Nucleus accumbens (tissue), 56 donors: ENCODE results near the gene FGF12.
A peak's percentile ranks its signal among the peaks of the same experiment; 100 is the strongest.

Experiments used
- DNase-seq, 56 donors: peaks; one replicate each; lab custom pipeline; 2025; lab: John Stamatoyannopoulos, UW

Gene FGF12

DNA sequence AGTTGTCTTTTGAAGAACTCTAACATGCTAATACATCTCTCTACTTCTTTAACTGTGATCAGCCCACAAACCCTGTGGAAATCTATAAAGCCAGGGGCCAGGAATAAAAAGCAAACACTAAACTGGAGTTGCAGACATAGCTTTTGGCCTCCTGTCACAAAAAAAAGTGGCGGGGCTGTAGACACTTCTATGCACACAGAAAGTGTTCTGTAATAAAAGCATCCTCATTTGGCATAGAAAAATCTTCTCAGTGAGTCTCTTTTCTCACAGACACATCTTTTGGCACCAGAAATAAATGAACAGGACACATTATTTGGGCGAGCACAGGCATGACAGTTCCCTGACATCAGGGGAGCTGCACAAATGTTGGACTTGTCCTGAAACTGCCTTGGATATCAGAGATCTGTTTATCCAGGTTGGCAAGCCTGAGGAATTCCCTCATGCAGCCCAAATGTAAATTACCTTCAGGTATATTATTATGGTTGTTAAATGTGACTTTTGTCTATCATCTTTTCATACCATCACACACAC is 355.4 kb downstream of the FGF12 start:
- DNase-seq, result no peak

DNA sequence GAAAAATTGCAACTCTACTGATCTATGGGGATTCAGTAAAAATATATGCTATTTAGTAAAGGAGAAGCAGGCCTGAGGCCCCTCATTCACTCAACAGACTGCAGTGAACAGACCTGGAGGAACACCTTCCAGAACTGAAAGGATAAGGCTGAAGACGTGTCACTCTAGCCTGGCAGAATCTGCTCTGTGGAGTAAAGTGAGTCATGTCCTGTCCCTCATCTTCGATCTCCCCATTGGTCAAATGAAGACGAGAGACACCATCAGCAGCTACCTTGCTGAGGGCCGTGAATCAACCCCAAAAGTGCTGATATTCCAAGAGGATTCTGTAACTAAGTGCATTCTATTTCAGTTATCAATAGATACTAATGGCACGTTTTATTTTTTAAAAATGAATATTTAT is 359.7 kb downstream of the FGF12 start:
- DNase-seq, result no peak

DNA sequence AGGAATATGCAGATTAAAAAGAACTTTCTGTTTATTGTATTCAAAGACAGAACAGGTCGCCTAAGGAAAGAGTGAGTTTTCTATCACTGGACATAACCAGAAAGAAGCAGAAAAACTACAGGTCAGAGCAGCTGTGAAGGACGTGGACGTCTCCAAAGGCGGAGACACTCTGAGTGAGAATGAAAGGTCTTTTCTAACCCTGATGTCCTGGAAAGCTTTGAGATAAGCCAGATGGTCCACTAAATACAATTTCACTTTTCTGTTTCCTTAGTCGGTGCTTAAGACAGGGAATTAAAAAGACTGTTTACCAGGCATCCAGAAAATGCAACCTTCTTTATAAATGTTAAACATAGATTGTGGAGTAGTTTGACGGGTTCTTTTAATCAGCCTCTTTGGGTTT is 360.4 kb downstream of the FGF12 start:
- no peak for DNase-seq

DNA sequence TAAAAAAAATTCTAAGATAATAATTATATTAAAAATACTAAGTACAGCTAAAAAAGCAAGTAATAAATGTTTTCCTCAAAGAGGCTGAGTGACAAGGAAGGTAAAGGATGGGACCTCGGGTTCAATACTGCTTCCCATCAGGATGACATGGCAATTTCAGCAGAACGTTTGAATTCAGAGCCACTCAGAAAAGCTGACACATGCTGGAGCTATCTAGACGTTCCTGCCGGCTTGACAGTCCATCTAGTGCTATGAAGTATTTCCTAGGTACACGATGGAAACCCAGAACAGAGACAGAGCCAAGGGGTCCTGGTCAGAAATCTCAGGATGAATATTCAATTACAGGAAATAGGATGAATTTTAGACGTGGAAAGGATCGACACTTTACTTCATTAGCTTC is 361.8 kb downstream of the FGF12 start:
- DNase-seq, result no peak

DNA sequence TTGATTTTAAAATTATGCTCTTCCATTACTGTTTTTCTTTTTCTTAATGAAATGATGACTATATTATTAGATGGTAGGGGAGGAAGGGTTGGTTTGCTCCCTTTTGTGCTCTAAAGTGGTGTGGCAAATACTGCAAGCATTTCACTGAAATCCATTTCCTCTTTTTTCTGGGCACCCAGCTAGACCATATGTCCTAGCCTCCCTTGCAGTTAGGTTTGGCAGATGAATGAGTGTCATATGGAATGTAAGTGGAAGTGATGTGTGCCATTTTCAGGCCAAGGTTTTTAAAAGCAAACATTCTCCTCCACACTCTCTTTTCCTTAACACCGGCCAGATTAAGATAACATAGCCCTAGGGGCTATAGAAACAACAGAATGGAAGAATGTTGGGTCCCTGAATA is 363.0 kb downstream of the FGF12 start:
- no peak for DNase-seq

DNA sequence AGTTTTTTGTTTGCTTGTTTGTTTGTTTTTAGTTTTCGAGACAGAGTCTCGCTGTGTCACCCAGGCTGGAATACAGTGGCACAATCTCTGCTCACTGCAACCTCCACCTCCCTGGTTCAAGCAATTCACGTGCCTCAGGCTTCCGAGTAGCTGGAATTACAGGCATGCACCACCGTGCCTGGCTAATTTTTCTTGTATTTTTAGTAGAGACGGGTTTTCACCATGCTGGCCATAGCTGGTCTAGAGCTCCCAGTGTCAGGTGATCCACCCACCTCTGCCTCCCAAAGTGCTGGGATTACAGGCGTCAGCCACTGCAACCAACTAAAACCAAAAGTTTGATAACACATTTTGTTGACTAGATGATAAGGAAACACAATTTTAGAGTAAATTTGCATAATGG is 372.7 kb downstream of the FGF12 start:
- DNase-seq, result no peak

DNA sequence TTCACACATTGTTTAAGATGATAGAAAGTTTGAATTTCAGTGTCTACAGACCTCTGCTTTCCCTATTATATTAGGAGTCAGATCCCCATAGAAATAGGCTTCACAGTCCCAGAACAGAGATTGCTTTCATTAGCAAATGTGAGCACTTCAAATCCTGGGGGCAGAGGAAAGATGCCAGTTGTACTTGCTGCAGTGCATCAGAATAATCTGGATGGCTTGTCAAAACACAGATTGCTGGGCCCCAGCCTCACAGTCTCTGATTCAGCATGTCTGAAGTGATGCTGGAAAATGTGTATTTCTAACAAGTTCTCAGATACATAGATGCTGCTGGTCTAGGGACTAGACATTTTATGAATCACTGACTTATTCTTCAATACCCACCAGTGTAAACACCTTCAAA is 375.2 kb downstream of the FGF12 start:
- peak in 22 of 56 donors; percentile 1 to 68 (median 22) for DNase-seq

DNA sequence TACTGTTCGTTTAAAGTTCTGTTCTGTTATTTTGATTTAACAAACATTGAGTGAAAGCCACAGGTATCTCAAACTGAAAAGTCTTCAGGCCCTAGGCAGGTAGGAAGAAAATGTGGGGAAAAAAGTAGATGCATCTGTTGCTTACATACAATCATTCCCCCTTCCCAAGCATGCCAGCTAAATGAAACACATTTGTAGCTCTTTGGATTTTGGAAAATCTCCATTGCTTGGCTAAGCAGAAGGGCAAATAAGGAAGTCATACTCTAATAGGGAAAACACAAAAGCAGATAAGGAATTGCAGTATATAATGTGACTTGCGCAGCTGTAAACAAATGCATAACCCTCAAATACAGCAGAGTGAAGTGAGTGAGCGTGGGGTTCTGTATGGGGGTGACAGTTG is 375.9 kb downstream of the FGF12 start:
- DNase-seq, result no peak

DNA sequence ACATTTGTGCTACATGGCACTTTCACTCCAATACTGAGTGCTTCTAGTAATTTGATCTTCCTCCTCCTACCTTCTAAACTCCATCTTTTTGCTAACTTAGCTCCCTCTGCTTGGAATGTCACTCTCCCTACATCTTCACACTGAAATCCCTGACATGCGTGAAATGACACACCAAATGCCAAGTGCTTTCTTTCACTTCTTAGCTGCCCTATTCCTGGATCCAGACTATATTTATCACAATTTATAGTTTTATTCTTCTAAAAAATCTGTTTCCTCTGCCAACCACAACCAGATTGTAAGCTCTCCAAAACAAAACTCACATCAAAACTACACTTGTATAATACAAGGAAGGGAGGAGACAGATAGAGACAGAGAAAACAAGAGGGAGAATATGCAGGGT is 387.3 kb downstream of the FGF12 start:
- no peak for DNase-seq

DNA sequence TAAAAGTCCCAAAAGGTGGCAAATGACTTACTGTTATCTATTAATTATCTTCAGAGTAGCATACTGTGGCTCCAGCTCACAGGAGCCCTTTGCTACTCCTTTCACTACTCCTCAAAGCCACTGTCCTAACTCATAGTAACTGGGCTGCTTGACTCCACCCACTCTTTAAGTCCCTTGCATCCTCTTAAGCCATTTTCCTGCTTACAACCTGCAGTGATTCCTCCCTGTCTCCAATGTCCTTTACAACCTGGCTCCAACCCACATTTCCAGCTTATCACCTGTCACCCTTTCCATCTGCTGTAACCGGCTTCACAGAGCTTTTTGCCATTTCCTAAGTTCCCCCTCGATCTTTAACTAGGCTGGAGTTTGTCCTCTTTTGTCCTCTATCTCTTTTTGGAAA is 388.1 kb downstream of the FGF12 start:
- DNase-seq, result no peak

DNA sequence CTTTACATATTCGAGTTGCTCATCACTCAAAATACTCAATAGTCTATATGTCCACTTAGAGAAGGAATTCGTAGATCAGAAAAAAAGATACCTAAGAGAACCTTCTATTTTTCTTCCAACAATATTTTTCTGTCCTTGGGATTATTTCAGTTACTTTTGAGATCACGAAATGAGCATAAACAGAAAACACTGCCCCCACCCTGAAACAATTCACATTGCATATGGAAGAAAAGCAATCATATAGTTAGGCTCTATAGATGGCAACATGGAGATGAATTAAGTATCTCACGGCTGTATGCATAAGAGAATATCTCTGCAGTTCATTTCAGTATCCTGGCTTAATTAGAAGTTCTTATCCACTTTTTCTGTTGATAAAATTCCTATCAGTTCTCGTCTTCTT is 391.1 kb downstream of the FGF12 start:
- DNase-seq, result no peak

DNA sequence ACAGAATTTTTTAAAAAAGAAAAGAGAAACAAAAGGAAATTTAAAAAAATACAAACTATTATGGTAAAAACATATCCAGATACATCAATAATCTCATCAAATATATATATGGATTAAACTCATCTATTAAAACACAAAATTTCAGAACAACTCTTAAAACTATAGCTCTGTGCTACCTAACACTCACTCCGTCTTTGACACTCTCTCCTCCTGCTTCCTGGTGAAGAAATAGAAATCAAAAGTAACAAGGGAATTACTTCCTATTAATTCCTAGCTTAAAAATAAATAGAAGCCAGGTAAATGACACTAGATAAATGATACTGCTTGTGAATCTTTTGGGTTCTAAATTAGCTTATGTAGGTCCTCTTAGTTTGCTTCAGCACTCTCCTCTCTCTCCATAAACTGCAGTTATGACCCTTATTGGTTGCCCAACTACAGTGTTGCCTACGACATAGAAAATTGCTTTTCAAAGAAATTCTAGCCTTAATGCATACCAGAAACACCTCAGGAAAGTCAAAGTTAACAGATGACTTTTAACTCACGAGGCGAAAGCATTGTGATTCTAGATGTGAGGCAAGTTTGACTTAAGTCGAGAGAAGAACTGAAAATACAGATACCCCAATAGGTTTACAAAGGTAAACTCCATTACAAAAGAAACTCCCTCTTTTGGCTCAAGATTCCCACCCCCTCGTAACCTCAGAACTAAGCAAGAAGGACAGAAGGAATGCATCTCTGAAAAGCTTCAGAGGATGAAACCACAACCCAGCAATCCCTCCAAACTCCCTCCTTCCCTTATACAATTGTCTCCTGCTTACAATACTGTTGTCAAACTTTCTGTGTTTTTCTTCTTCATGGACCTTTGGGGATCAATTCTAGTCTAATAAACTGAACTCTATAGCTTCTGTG is 394.7 kb downstream of the FGF12 start:
- no peak for DNase-seq

DNA sequence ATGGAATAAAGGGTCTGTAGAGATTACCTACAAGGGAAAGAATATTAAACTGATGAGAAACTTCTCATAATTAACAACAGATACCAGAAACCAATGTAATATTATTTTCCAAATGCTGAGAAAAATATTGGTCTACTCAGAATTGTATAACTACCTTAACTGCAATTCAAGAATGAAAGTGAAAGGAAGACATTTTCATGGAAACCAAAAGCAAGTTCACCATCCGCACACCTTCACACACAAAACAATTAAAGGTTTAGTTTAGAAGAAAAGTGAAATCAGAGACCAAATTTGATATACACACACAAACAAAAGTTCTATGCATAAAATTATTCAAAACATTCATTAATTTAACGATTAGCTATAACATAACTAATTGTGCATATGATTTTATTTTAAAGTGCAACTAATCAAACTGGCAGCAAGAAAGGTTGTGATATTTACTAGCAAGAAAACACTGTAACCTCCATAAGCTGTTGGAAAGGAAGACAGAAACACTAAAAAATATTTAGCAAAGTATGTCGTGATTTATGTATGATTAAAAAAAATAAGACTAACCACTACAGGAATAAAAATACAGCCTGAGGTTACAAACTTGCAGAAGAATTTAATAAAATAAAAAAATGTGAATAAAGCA is 395.5 kb downstream of the FGF12 start:
- no peak for DNase-seq

DNA sequence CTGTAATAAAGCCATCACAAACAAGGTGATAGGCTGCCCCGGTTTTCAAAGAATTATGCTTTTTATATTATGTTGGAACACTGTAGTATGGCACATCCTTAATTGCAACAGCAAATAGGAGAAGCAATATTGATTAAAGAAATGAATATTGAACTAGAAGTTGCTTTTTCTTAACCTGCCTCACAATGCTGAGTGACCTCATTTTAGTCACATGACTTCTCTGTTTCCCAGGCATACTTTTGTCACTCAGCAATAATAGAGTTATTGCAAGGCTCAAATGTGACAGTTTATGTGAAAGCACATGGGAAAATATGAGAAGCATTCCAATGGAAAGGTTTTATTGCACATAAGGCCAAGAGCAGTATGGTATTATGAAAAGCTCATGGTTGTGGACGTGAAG is 400.7 kb downstream of the FGF12 start:
- DNase-seq, result no peak

DNA sequence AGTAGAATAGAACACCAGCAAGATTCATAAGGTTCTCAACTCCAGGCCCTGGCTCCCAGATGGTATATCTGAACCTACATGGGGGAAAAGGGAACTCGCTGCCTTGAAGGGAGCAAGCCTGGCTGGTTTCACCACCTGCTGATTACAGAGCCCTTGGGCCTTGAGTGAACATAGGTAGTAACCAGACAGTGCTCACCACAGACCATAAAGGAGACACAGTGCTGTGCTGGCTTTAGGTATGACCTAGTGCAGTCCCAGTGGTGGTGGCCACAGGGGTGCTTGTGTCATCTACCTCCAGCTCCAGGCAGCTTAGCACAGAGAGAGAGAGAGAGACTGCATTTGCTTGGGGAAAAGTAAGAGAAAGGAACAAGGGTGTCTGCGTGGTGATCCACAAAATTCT is 409.8 kb downstream of the FGF12 start:
- DNase-seq, result no peak

DNA sequence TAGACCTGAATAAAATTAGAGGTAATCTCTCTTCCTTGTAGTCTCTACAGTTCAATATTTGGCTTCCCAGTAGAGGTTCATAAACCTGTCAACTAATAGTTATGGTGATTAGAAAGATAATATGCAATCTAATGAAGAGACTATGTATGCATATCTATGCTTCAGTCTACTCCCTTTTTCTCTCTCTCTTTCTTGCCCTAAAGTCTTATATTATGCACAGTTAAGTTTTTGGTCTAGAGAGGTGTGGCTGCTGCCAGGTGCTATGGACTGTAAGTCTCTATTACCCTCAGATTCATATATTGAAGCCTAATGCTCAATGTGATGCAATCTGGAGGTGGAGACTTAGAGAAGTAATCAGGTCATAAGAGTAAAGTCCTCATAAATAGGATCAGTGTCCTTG is 413.7 kb downstream of the FGF12 start:
- no peak for DNase-seq

DNA sequence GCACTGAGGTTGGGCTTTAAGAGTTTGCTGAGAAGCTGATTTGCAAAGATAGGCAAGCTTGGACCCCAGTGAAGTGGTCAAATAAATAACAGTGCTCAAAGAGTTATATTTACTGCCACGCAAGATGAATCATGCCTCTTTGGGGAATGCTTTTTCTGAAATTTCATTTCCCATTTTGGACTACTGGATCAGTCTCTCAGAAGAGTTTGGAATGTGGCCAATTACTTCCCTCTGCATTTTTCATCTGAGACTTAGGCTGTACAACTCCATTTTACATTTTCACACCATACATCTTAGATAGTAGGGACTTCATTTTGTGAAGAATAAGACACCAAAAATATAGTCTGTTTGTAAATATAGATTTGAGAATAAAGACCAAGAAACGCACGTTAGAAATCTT is 419.7 kb downstream of the FGF12 start:
- no peak for DNase-seq

DNA sequence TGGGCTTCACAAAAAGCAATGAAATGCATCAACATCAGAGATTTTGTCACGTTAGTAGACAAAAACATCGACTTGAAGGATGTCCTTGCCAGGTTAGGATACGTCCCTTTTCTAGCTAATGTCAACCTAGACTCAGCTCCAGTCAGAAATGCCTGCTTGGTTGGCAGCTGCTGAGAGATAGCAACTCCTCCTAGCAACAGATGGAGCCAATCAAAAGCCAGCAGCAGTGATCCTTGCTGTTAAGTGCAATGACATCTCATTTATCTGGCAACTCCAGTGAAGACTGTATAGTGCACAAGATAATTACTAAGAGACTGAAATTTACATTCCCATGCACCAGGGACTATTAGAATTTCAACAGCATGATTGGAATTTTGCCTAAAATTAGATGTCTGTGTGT is 424.1 kb downstream of the FGF12 start:
- peak in 7 of 56 donors; percentile 0 to 15 (median 3) for DNase-seq

DNA sequence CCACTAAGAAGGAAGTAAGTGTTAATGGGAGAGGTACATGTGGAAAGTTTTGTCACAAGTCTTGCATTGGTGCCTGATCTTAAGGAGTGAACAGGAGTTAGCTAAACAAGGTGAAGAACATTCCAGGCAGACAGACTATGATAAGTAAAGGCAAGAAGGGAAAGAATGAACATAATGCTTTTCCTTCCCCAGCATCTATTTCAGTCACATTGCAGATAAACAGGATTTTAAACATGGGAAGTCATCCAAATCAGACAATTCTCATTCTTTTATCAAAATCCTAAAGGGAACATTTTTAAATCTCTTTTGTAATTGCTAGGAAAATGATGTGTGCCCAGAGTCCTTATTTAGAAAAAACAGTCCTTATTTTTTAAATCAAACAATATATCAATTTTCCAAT is 424.6 kb downstream of the FGF12 start:
- no peak for DNase-seq

DNA sequence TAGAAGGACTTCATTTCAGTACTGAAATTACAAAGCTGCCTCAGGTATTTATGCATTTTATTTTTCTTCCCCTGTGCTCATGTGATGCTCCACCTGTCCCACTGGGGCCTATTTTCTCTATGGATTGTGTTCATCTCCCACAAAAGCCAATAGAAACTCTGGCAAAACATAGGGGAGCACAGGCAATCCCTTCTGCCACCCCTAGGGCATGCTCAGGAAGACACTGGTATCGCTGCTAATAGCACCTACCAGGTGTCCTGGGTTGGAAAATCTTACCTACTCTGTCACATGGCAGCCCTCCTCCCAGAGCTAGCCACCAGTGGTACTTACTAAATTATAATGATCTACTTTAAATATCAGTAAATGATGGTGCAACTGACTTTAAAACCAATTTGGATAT is 427.4 kb downstream of the FGF12 start:
- DNase-seq, result no peak

DNA sequence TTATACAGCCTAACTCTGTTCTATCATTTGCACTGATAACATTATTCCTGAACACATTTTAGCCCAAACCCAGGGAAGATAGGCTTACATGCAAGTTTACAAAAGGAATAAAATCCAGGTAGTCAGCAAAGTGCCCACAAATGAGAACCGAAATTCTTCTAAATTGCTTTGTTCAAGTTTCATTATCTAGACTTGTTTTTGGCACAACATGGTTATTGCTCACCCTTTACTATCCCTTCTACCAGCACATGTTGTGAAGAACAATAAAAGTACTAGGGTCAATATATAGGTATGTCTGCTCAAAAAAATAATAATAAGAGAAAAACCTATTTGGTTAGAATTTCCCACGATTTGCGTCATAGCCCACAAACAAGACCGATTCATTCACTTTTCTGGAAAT is 430.5 kb downstream of the FGF12 start:
- DNase-seq, result no peak
